Germinal center (tissue), 1 donor: ENCODE data around the gene FAM114A1.
"Not testable (repeated sequence)": the region's sequence is repeated elsewhere in the genome, so short reads cannot be mapped to it uniquely, and the experiment has no call there.

ENCODE experiments used
- DNase-seq: peaks from one replicate; pipeline ENCODE4 v3.0.0; 2012; ENCODE audit warnings: mixed read lengths, low spot score

FAM114A1 gene

GRCh38 chr4:38904090-38904666, 36.6 kb downstream of the FAM114A1 start:
- no peak for DNase-seq

- no peak for DNase-seq
These were observed 37.1 kb downstream of the FAM114A1 start for GRCh38 chr4:38904682-38905081.

- no peak for DNase-seq
These were observed 38.2 kb downstream of the FAM114A1 start for GRCh38 chr4:38905652-38906385.

GRCh38 chr4:38907696-38908270, 40.2 kb downstream of the FAM114A1 start:
- DNase-seq = no peak

GRCh38 chr4:38909015-38909414, 41.4 kb downstream of the FAM114A1 start:
- DNase-seq = no peak

GRCh38 chr4:38911257-38911656, 43.7 kb downstream of the FAM114A1 start:
- no peak for DNase-seq

- DNase-seq = peak; percentile 24
These were observed 47.2 kb downstream of the FAM114A1 start for GRCh38 chr4:38914854-38915253.

- not testable (repeated sequence) for DNase-seq
These were observed 48.7 kb downstream of the FAM114A1 start for GRCh38 chr4:38916267-38916666.

GRCh38 chr4:38917481-38918025, 49.9 kb downstream of the FAM114A1 start:
- DNase-seq = no peak

GRCh38 chr4:38919494-38919893, 51.9 kb downstream of the FAM114A1 start:
- DNase-seq = no peak

GRCh38 chr4:38920186-38920585, 52.6 kb downstream of the FAM114A1 start:
- no peak for DNase-seq

GRCh38 chr4:38920677-38921076, 53.1 kb downstream of the FAM114A1 start:
- no peak for DNase-seq

GRCh38 chr4:38921151-38921550, 53.5 kb downstream of the FAM114A1 start:
- no peak for DNase-seq

GRCh38 chr4:38923746-38924145, 56.1 kb downstream of the FAM114A1 start:
- DNase-seq = no peak

GRCh38 chr4:38924353-38924752, 56.7 kb downstream of the FAM114A1 start:
- no peak for DNase-seq

- no peak for DNase-seq
These were observed 58.1 kb downstream of the FAM114A1 start for GRCh38 chr4:38925492-38926413.

- no peak for DNase-seq
These were observed 59.3 kb downstream of the FAM114A1 start for GRCh38 chr4:38926896-38927295.

GRCh38 chr4:38928568-38928967, 61.0 kb downstream of the FAM114A1 start:
- DNase-seq = no peak

- no peak for DNase-seq
These were observed 61.4 kb downstream of the FAM114A1 start for GRCh38 chr4:38928974-38929373.

GRCh38 chr4:38930204-38930603, 62.6 kb downstream of the FAM114A1 start:
- no peak for DNase-seq

GRCh38 chr4:38930707-38931106, 63.1 kb downstream of the FAM114A1 start:
- no peak for DNase-seq

- DNase-seq = no peak
These were observed 63.5 kb downstream of the FAM114A1 start for GRCh38 chr4:38931125-38931524.
